ENCODE results near the gene CHST2.

Gene CHST2

DNA sequence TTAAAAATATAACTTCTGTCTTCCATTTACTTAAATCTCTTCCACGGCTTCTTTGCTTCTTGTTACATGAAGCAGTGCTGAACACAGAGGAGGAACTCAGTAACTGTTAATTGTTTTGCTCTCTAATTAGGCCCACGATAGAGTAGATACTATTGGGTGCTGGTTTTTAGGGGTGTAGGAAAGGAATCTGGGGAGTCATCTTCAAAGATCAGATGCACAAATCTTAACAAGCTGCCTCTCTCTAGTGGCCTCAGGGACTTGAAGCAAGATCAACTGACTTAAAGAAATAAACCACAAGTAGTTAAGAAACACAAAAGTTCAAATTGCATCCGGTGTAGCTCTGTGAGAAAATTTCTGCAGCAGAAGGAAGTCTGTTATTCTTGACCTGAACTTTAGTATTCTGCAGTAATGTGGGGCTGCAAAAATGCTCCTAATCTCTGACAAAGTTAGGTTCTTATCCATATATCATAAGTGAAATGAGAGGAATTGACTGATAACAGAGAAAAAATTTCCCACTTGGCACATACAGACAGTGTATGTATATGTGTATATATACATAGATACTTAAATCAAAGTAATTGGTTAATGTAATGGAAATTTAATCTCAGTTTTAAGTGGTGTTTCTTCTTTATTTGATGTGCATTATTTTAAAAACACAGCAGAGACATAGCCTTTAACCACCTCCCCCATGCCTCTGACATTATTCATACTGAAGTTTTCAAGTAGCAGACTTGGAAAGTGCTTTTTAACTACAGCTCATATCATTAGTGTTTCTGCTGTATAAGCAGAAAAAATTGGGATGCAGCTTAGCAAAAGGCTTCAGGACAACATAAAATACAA is 51.8 kb downstream of the CHST2 start:
- peak; percentile 75 to 81 for DNase-seq (ENCODE audit: low read depth in 2 of 2)
- H3K4me3 ChIP-seq (replicated peaks in 1 of 2; ENCODE audit: low read depth in 2 of 2, low read length in 2 of 2): no peak overlapping the region

DNA sequence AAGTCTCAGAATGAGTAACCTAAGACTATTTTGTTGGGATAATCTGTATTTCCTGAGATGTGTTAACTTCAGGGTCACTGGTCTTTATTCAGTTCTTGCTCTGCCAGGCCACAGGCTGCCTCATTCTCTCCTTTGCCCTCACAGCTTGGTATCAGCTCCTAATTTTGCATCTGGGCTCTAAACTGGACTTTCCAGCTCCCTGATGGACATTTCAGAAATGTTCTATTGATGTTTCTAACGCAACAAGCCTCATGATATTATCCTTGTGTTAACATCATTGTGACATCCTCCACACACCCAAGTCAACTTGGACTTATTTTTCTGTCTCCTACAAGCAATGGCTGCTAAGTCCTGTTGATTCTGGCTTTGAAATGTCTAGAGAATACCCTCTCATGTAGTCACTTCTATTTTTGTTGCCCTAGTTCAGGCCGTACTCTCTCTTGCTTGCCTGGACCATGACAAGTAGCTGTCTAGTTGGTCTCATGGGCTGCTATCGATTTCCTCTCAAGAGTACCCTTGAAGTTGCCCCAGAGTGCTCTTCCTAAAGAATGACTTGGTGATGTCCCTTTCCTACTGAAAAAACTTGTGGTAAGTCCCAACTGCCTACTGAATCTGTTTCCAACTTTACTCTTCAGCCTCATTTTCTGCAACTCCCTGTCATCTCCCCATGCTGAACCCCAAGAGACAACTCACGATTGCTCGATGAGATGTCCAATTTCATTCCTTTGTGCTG is 52.7 kb downstream of the CHST2 start:
- DNase-seq (ENCODE audit: low read depth in 2 of 2): no peak
- TF ChIP-seq, protein P1, sequence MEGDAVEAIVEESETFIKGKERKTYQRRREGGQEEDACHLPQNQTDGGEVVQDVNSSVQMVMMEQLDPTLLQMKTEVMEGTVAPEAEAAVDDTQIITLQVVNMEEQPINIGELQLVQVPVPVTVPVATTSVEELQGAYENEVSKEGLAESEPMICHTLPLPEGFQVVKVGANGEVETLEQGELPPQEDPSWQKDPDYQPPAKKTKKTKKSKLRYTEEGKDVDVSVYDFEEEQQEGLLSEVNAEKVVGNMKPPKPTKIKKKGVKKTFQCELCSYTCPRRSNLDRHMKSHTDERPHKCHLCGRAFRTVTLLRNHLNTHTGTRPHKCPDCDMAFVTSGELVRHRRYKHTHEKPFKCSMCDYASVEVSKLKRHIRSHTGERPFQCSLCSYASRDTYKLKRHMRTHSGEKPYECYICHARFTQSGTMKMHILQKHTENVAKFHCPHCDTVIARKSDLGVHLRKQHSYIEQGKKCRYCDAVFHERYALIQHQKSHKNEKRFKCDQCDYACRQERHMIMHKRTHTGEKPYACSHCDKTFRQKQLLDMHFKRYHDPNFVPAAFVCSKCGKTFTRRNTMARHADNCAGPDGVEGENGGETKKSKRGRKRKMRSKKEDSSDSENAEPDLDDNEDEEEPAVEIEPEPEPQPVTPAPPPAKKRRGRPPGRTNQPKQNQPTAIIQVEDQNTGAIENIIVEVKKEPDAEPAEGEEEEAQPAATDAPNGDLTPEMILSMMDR (IDR thresholded peaks at IDR 0.05; ENCODE audit: low read depth, low read length): no peak
- no peak overlapping the region for H3K4me3 ChIP-seq (replicated peaks in 1 of 2; ENCODE audit: low read depth in 2 of 2, low read length in 2 of 2)

More for the DNA sequence above, 51.8 kb downstream of the CHST2 start:
- TF ChIP-seq, protein P1 (IDR thresholded peaks at IDR 0.05; ENCODE audit: low read depth, low read length): no peak

DNA sequence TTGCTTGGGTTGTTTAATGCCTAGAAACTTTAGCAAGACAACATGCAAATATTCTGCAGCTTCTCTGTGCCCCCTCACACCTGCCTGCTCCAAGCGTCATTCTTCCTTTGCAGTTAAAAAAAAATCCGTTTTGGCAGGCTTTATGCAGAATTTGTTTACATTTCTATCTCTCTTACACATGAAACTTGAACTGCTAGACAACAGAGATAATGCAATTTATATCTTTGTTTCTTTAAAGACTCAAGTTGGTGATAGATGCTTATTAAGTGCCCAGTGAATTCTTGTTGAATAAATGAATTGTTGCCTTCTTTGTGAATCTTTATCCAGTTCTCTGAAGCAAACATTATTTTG is 53.2 kb downstream of the CHST2 start:
- TF ChIP-seq, protein P1 (IDR thresholded peaks at IDR 0.05; ENCODE audit: low read depth, low read length): no peak
- no peak overlapping the region for H3K4me3 ChIP-seq (replicated peaks in 1 of 2; ENCODE audit: low read depth in 2 of 2, low read length in 2 of 2)
- no peak for DNase-seq (ENCODE audit: low read depth in 2 of 2)

DNA sequence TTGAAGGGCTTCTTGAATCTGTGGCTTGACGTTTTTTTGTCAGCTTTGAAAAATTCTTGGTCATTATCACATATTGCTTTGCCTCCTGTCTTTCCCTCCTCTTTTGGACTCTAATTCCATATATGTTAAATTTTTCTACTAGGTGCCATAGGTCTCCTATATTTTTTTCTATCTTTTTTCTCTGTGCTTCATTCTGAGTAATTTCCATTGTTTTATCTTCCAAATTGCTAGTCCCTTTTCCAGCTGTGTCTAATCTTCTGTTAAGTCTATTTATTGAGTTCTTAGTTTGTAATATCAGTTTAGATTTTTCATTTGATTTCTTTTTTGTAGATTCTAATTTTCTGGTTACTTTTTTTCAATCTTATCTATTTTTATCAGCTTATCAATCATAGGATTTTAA is 53.7 kb downstream of the CHST2 start:
- TF ChIP-seq, protein P1 (IDR thresholded peaks at IDR 0.05; ENCODE audit: low read depth, low read length): no peak
- H3K4me3 ChIP-seq (replicated peaks in 1 of 2; ENCODE audit: low read depth in 2 of 2, low read length in 2 of 2): no peak overlapping the region
- DNase-seq (ENCODE audit: low read depth in 2 of 2): no peak

Measured in cardiac fibroblast (primary cell).